HG03060 (cell line): Measurements from ENCODE around the gene EHMT2.

Source experiments
- ATAC-seq: cut with Tn5 transposase; IDR thresholded peaks from one replicate; pipeline ENCODE4 v1.9.1; 2021; ENCODE audit warnings: low read depth, moderate number of reproducible peaks; ENCODE audit not compliant: unreplicated experiment

Gene EHMT2

GRCh38 chr6:31892821-31893220 lies 4.7 kb downstream of the EHMT2 start:
- no peak for ATAC-seq

GRCh38 chr6:31889331-31889972 lies 8.0 kb downstream of the EHMT2 start:
- ATAC-seq, result no peak

GRCh38 chr6:31888276-31889258 lies 8.9 kb downstream of the EHMT2 start:
- no peak for ATAC-seq

GRCh38 chr6:31887173-31888007 lies 10.1 kb downstream of the EHMT2 start:
- ATAC-seq, result no peak

- ATAC-seq, result no peak
These were observed 10.9 kb downstream of the EHMT2 start for GRCh38 chr6:31886541-31886991.

- ATAC-seq, result no peak
These were observed 12.9 kb downstream of the EHMT2 start for GRCh38 chr6:31884528-31885035.

GRCh38 chr6:31883676-31884075 lies 13.8 kb downstream of the EHMT2 start:
- no peak for ATAC-seq

GRCh38 chr6:31882344-31882743 lies 15.2 kb downstream of the EHMT2 start:
- ATAC-seq, result no peak

GRCh38 chr6:31881136-31881859 lies 16.2 kb downstream of the EHMT2 start:
- ATAC-seq, result no peak

- ATAC-seq, result no peak
These were observed 16.9 kb downstream of the EHMT2 start for GRCh38 chr6:31880616-31881015.

GRCh38 chr6:31879901-31880300 lies 17.6 kb downstream of the EHMT2 start:
- ATAC-seq, result no peak

GRCh38 chr6:31879143-31879542 lies 18.4 kb downstream of the EHMT2 start:
- ATAC-seq, result no peak

- no peak for ATAC-seq
These were observed 18.8 kb downstream of the EHMT2 start, which contains the start of gene SLC44A4 for GRCh38 chr6:31878726-31879125. Gene SLC44A4, minus strand, starts transcription at chr6:31878997. Its CDS starts 17 bp downstream, at chr6:31878980.

- no peak for ATAC-seq
These were observed 19.3 kb downstream of the EHMT2 start for GRCh38 chr6:31878222-31878621.

- ATAC-seq, result no peak
These were observed 19.8 kb downstream of the EHMT2 start for GRCh38 chr6:31877651-31878161.

- no peak for ATAC-seq
These were observed 20.3 kb downstream of the EHMT2 start for GRCh38 chr6:31877125-31877650.

- ATAC-seq, result no peak
These were observed 21.1 kb downstream of the EHMT2 start for GRCh38 chr6:31876357-31876756.

GRCh38 chr6:31875877-31876276 lies 21.6 kb downstream of the EHMT2 start:
- ATAC-seq, result no peak

- ATAC-seq, result no peak
These were observed 22.5 kb downstream of the EHMT2 start for GRCh38 chr6:31874836-31875572.
